A673 (cell line): ENCODE measurements around the gene CHD9NB. TPM values are rescaled to one million over a fixed set of nuclear protein-coding genes. Genes with fewer than 3 reads are reported as not detected.
A peak's percentile ranks its signal among the peaks of the same experiment; 100 is the strongest.
"Not testable (repeated sequence)": the region's sequence is repeated elsewhere in the genome, so short reads cannot be mapped to it uniquely, and the experiment has no call there.

Experiments
- BruUV-seq: library from RNA; stranded (reverse); fragments of 400-500 nt; replicated peaks from 2 replicates; lab custom pipeline; 2021; lab: Mats Ljungman, UMichigan
- CTCF ChIA-PET: fragments of 300-600 bp; sonication (Branson Sonifier 250); formaldehyde crosslinking; loops from one replicate; lab custom pipeline; 2022; ENCODE audit warnings: antibody characterized with exemption; lab: Charles Lee
- POLR2A ChIA-PET: fragments of 300-600 bp; sonication (Branson Sonifier 250); formaldehyde crosslinking; loops from one replicate; lab custom pipeline; 2022; ENCODE audit warnings: antibody characterized with exemption; ENCODE audit not compliant: low non-redundant PET; lab: Charles Lee
- DNase-seq: peaks from one replicate; pipeline ENCODE4 v3.0.0-alpha.2; 2015; ENCODE audit warnings: low spot score
- H3K27ac ChIP-seq: fragments of 200-600 bp; sonication (generic); 2 replicates; pipeline ENCODE4 v1.5.1; 2016; ENCODE audit warnings: mixed run types, low read depth, mild to moderate bottlenecking, mixed read lengths, antibody characterized with exemption, low read length; ENCODE audit not compliant: poor library complexity, severe bottlenecking
- H3K27me3 ChIP-seq: fragments of 200-600 bp; sonication (generic); replicated peaks from 2 replicates; pipeline ENCODE4 v1.6.1; 2017; ENCODE audit warnings: mixed run types, low read depth, mild to moderate bottlenecking, mixed read lengths, antibody characterized with exemption, low read length; ENCODE audit not compliant: insufficient read depth, poor library complexity
- H3K36me3 ChIP-seq: fragments of 200-600 bp; sonication (generic); 2 replicates; pipeline ENCODE4 v1.6.1; 2016; ENCODE audit warnings: mixed run types, mild to moderate bottlenecking, mixed read lengths, antibody characterized with exemption, low read length; ENCODE audit not compliant: insufficient read depth, poor library complexity, severe bottlenecking
- H3K4me1 ChIP-seq: fragments of 200-600 bp; sonication (generic); 2 replicates; pipeline ENCODE4 v1.6.1; 2017; ENCODE audit warnings: mixed run types, mild to moderate bottlenecking, mixed read lengths, antibody characterized with exemption, low read length; ENCODE audit not compliant: insufficient read depth, poor library complexity, severe bottlenecking
- H3K4me3 ChIP-seq: fragments of 200-600 bp; sonication (generic); 2 replicates; pipeline ENCODE4 v1.5.1; 2016; ENCODE audit warnings: low read depth, mixed run types, mild to moderate bottlenecking, mixed read lengths, low read length; ENCODE audit not compliant: poor library complexity, severe bottlenecking
- H3K9me3 ChIP-seq: fragments of 200-600 bp; sonication (generic); 2 replicates; pipeline ENCODE4 v1.6.1; 2016; ENCODE audit warnings: mixed run types, low read depth, mild to moderate bottlenecking, mixed read lengths, antibody characterized with exemption, low read length; ENCODE audit not compliant: poor library complexity, severe bottlenecking
- EZH2 ChIP-seq: fragments of 200-600 bp; sonication (generic); IDR thresholded peaks from 2 replicates; pipeline ENCODE4 v1.6.1; 2017; ENCODE audit warnings: borderline replicate concordance, low read depth, mild to moderate bottlenecking, mixed read lengths, antibody characterized with exemption, low read length; ENCODE audit not compliant: poor library complexity, severe bottlenecking
- intact Hi-C: fragments of 100-400 bp; cut with micrococcal nuclease; formaldehyde crosslinking; loops from one replicate; pipeline ENCODE4 v1.10.0; 2022; ENCODE audit not compliant: unreplicated experiment
- total RNA-seq: library from RNA; stranded (reverse); gene quantifications from 2 replicates; pipeline ENCODE4 v1.2.3, GENCODE V29; 2021
- TF ChIP-seq, protein P1 (sequence below): fragments of 300-800, 200-600 bp; sonication (generic); conservative IDR thresholded peaks from 2 replicates; pipeline ENCODE4 v1.5.1; 2017; ENCODE audit warnings: low read depth, mild to moderate bottlenecking, antibody characterized with exemption, low read length, moderate library complexity, mixed read lengths

The CHD9NB gene
- total RNA-seq, 1 experiment from 2014 or later: 3.8 TPM

DNA sequence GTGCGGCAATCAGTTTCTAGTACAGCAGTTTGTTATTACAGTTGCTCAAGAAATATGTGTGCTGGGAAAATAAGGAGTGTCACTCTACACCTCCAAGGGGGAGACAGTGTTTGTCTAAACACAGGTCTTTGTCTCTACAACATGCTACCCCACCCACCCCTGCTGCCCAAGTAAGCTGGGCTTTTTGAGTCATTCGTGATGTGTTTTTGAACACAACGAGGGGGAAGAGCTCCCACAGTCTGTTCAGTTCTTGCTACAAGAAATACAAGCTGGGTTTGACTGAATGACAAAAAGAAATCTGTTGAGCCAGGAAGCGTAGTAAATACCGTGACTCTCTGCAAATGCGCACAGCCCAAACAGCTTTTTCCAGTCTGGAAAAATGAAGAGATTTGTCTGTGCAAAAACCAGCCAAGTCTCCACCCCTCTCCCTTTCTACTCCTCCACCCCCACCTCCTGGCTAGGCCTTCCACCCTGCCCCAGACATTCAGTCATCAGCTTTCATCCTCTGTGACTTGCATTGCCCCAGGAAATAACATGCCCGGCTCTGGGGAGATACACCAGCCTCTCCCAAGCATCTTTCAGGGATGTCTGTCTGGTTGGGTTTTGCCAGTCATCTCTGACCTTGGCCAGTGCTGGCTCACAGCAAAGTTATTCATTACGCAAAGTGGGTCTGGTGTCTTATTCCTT is 27.8 kb upstream of the CHD9NB start:
- Histone ChIP-seq H3K9me3 (peaks cover 6% of the 10 kb centered on the region), H3K4me1 (peaks cover 65% of the 10 kb centered on the region), H3K27me3 (no peaks in the 10 kb centered on the region), H3K36me3 (peaks cover 5% of the 10 kb centered on the region), H3K27ac (peak overlapping the region; percentile 72), H3K4me3 (no peak overlapping the region)
- ChIA-PET POLR2A (interaction anchor here (1.2 kb wide), 1 partner anchor 10 kb away, joined by 5 read pairs; no protein-coding TSS in a partner anchor), CTCF (no interaction called here)
- intact Hi-C loops: no loop called here
- peak; percentile 87 for DNase-seq
- no peak for TF ChIP-seq EZH2
- TF ChIP-seq, protein P1, sequence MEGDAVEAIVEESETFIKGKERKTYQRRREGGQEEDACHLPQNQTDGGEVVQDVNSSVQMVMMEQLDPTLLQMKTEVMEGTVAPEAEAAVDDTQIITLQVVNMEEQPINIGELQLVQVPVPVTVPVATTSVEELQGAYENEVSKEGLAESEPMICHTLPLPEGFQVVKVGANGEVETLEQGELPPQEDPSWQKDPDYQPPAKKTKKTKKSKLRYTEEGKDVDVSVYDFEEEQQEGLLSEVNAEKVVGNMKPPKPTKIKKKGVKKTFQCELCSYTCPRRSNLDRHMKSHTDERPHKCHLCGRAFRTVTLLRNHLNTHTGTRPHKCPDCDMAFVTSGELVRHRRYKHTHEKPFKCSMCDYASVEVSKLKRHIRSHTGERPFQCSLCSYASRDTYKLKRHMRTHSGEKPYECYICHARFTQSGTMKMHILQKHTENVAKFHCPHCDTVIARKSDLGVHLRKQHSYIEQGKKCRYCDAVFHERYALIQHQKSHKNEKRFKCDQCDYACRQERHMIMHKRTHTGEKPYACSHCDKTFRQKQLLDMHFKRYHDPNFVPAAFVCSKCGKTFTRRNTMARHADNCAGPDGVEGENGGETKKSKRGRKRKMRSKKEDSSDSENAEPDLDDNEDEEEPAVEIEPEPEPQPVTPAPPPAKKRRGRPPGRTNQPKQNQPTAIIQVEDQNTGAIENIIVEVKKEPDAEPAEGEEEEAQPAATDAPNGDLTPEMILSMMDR: no peak
- BruUV-seq: no TSS peak

DNA sequence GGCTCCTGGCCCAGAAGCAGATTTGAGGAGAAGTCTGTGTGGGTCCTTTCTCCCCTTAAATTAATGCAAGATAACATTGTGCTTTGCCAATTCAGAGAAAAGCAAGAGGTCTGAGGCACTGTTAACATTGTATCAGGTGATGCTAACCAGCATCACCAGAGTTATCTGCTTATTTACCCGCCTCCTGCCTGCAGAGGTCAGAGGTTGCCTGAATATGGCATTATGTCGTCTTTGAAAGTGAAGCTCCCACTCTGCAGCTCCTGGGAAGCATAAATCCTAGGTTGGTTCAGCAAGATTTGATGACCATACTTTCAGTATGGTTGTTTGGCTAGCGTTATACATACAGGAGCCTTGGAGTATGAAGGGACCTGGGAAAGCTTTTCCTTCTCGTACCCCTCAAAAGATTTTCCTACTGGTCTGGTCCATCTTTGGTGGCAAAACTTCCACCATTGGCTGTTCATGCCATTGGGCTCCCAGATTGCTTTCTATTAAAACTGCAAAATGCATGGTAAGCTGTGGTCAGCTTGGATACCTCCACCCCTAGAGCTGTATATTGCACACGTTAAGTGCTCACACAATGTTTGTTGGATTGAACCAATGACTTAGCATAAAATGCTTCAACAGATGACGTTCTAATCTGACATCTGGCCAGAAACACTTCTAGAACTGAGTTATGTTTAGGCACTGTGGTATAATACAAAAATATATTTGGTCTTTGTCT is 26.2 kb upstream of the CHD9NB start:
- H3K4me3 ChIP-seq: no peak overlapping the region
- DNase-seq: no peak
- ChIA-PET CTCF (no interaction called here), POLR2A (no interaction called here)
- no peak for TF ChIP-seq EZH2
- TF ChIP-seq, protein P1: no peak
- H3K27me3 ChIP-seq: no peaks in the 10 kb centered on the region
- intact Hi-C loops: no loop called here
- peaks cover 50% of the 10 kb centered on the region for H3K4me1 ChIP-seq
- H3K36me3 ChIP-seq: peaks cover 6% of the 10 kb centered on the region
- H3K9me3 ChIP-seq: peaks cover 13% of the 10 kb centered on the region
- BruUV-seq: no TSS peak
- H3K27ac ChIP-seq: peak overlapping the region; percentile 72

DNA sequence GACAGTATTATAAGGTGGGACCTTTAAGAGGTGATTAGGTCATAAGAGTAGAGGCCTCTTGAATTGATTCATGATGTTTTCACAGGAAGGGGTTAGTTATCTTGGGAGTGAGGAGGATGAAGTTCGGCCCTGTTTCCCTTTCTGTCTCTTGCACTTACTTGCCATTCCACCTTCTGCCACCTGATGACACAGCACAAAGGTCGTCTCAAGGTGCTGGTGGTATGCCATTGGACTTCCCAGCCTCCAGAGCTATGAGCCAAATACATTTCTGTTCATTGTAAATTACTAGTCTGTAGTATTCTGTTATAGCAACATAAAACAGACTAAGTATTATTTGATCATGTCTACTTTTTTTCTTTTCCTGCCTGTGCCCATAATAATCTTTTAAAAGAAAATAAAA is 25.6 kb upstream of the CHD9NB start:
- ChIA-PET POLR2A (no interaction called here), CTCF (no interaction called here)
- intact Hi-C loops: no loop called here

DNA sequence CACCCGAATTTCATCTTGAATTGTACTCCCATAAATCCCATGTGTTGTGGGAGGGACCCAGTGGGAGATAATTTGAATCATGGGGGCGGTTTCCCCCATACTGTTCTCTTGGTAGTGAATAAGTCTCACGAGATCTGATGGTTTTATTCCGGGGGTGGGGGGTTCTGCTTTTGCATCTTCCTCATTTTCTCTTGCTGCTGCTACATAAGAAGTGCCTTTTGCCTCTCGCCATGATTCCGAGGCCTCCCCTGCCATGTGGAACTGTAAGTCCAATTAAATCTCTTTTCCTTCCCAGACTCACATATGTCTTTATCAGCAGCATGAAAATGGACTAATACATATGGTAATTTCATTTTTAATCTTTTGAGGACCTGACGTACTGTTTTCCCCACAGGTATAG is 22.8 kb upstream of the CHD9NB start:
- POLR2A ChIA-PET, H3K27me3 ChIP-seq, CTCF ChIA-PET, intact Hi-C loops, BruUV-seq, H3K4me3 ChIP-seq, H3K27ac ChIP-seq, H3K36me3 ChIP-seq, DNase-seq: not testable (repeated sequence)
- H3K4me1 ChIP-seq: peaks cover 39% of the 10 kb centered on the region
- peaks cover 13% of the 10 kb centered on the region for H3K9me3 ChIP-seq

More for the DNA sequence above, 25.6 kb upstream of the CHD9NB start:
- peak overlapping the region; percentile 72 for H3K27ac ChIP-seq
- TF ChIP-seq, protein P1: no peak
- no peak for TF ChIP-seq EZH2
- no peak overlapping the region for H3K4me3 ChIP-seq
- H3K9me3 ChIP-seq: peaks cover 13% of the 10 kb centered on the region
- DNase-seq: no peak
- no TSS peak for BruUV-seq
- no peaks in the 10 kb centered on the region for H3K27me3 ChIP-seq
- peaks cover 6% of the 10 kb centered on the region for H3K36me3 ChIP-seq
- H3K4me1 ChIP-seq: peaks cover 43% of the 10 kb centered on the region

DNA sequence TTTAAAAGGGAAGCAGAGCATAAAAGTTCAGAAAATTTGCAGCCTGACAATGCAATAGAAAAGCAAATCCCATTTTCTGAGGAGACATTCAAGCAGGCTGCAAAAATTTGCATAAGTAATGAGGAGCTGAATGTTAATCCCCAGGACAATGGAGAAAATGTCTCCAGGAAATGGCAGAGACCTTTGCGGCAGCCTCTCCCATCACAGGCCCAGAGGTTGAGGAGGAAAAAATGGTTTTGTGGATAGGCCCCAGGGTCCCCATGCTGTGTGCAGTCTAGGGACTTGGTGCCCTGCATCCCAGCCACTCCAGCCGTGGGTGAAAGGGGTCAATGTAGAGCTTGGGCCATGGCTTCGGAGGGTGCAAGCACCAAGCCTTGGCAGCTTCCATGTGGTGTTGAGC is 21.6 kb upstream of the CHD9NB start:
- CTCF ChIA-PET, H3K27ac ChIP-seq, H3K27me3 ChIP-seq, H3K4me3 ChIP-seq, intact Hi-C loops, BruUV-seq, H3K36me3 ChIP-seq, POLR2A ChIA-PET: not testable (repeated sequence)
- Histone ChIP-seq H3K9me3 (peaks cover 13% of the 10 kb centered on the region), H3K4me1 (peaks cover 34% of the 10 kb centered on the region)
- peak; percentile 63 for DNase-seq
